ENCODE data around the gene CCN5. TPM values are rescaled to one million over a fixed set of nuclear protein-coding genes. Genes with fewer than 3 reads are reported as not detected.

CCN5 gene
- total and polyA plus RNA-seq, 2 of the 13 experiments (the other 11 are each of a cell fraction or from before 2014, with no cell fraction given), result 0.12 TPM; not detected in 1

DNA sequence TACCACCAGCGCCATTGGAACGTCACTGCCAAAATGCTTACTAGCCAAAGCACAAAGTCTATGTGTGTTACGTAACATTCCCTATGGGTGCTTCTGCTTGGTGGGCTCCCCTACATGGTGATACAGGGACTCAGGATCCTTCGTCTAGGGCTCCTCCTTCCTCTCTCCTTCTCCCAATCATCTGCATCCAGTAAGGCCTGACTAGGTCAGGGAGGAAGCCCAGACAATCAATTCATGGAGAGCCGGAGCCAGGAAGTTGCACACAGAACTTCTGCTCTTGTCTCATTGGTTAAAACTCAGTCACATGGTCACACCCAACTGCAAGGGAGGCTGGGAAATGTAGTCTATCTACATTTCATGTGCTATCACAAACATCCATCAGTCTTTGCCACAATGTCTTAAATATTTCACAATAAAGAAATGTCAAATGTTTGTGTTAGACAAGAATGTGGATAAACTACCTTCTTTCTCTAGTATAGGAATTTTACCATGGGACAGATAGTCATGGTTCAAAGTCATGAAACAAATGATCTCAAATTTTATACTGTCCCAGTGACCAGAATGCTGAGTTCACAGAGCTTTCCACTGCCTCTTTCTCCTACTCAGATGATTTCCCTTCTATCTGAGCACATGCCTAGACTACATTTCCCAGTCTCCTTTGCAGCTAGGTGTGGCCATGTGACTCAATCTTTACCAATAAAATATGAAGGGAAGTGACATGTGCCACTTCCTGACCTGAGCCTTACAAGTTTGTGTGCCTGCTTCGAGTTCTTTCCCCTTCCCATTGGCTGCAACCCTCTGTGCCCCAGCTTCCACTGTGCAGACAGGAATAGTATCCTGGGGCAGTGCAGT is 21.2 kb downstream of the CCN5 start:
- Histone ChIP-seq H3K4me3 (replicated peaks in 1 of 3; ENCODE audit: insufficient read depth in 1 of 3, low read depth in 2 of 3, low read length in 3 of 3) (peak overlapping the region in 2 of 3 experiments; percentile 29 to 39; a peak in 2 of 6 replicates), H3K27ac (ENCODE audit: extremely low read length, insufficient read depth, low read length) (no peak overlapping the region), H3K36me3 (replicated peaks in 1 of 2; ENCODE audit: control insufficient read depth in 1 of 2, insufficient read depth in 2 of 2, low read length in 2 of 2) (no peaks in the 10 kb centered on the region), H3K79me2 (ENCODE audit: insufficient read depth, low read length) (no peaks in the 10 kb centered on the region), H3K27me3 (ENCODE audit: control insufficient read depth in 1 of 2, insufficient read depth in 2 of 2, low read length in 2 of 2) (no peaks in the 10 kb centered on the region), H3K9ac (ENCODE audit: insufficient read depth, low read depth, low read length) (no peak overlapping the region), H2AFZ (ENCODE audit: low read length) (peak overlapping the region; percentile 58), H3K4me2 (ENCODE audit: low read depth, low read length) (peak overlapping the region; percentile 64), H4K20me1 (ENCODE audit: insufficient read depth, low read length) (no peaks in the 10 kb centered on the region), H3K9me3 (ENCODE audit: low read length) (peaks cover 8% of the 10 kb centered on the region), H3K4me1 (ENCODE audit: insufficient read depth, low read length) (peaks cover 14% of the 10 kb centered on the region)
- ChIA-PET CTCF (ENCODE audit: low intra/inter-chr PET ratio, low total read pairs) (interaction anchor here (5.5 kb wide), 1 partner anchor 51 kb away, joined by 170 read pairs; no protein-coding TSS in a partner anchor), POLR2A (interaction anchor here (1.0 kb wide), 1 partner anchor 11 kb away, joined by 3 read pairs; no protein-coding TSS in a partner anchor)
- intact Hi-C loops (cut with micrococcal nuclease; ENCODE audit: unreplicated experiment), result no loop called here
- in situ Hi-C loops (cut with HindIII; ENCODE audit: extremely low pct_ligation_motif_present, low pct_unique_long_range_greater_than_20kb), result no loop called here
- 13% methylated on average over 6 of the region's 6 CpGs for WGBS (ENCODE audit: low lambda C conversion rate)
- no TSS peak for BruUV-seq (replicated peaks)
- DNase-seq (ENCODE audit: low spot score) (peak; percentile 96), ATAC-seq (peak; percentile 89), FAIRE-seq (peak; percentile 98)
- TF ChIP-seq NBN (conservative IDR thresholded peaks at IDR 0.05) (no peak), AHR (CRISPR knock-in tag; IDR thresholded peaks at IDR 0.05) (0 out of 2 replicates have a peak, but pooled peaks have one; percentile 43), ZNF570 (CRISPR knock-in tag; IDR thresholded peaks at IDR 0.05; ENCODE audit: borderline replicate concordance) (no peak), SOX13 (IDR thresholded peaks at IDR 0.05) (no peak), SOX13 (CRISPR knock-in tag; conservative IDR thresholded peaks at IDR 0.05 in 1 of 2, IDR thresholded peaks at IDR 0.05 in 1 of 2) (peak in 1 of 2 experiments; percentile 45; a peak in 2 of 4 replicates), ZNF549 (CRISPR knock-in tag; IDR thresholded peaks at IDR 0.05) (no peak), SRSF4 (IDR thresholded peaks at IDR 0.05; ENCODE audit: low read depth, low read length, poor library complexity, severe bottlenecking) (no peak), SP5 (CRISPR knock-in tag; IDR thresholded peaks at IDR 0.05; ENCODE audit: borderline replicate concordance, low read depth) (no peak), SMAD9 (CRISPR knock-in tag; IDR thresholded peaks at IDR 0.05) (no peak), ZNF790 (CRISPR knock-in tag; IDR thresholded peaks at IDR 0.05; ENCODE audit: borderline replicate concordance) (no peak), MIER3 (CRISPR knock-in tag; IDR thresholded peaks at IDR 0.05; ENCODE audit: borderline replicate concordance) (peak; percentile 55; the same call in 1 of the 2 replicates), PHF20 (CRISPR knock-in tag; IDR thresholded peaks at IDR 0.05) (peak; percentile 62), ZNF629 (CRISPR knock-in tag; conservative IDR thresholded peaks at IDR 0.05) (no peak), GABPA (IDR thresholded peaks at IDR 0.05; ENCODE audit: low read depth, low read length) (peak; percentile 53; the same call in 1 of the 2 replicates), GABPA (CRISPR knock-in tag; IDR thresholded peaks at IDR 0.05; ENCODE audit: low read depth) (peak; percentile 92), ZBTB42 (CRISPR knock-in tag; IDR thresholded peaks at IDR 0.05) (no peak), ZNF235 (CRISPR knock-in tag; IDR thresholded peaks at IDR 0.05; ENCODE audit: borderline replicate concordance) (no peak), GTF3A (CRISPR knock-in tag; conservative IDR thresholded peaks at IDR 0.05) (no peak), HDAC2 (CRISPR knock-in tag; IDR thresholded peaks at IDR 0.05) (peak; percentile 64), TEAD3 (CRISPR knock-in tag; optimal IDR thresholded peaks at IDR 0.05; ENCODE audit: borderline replicate concordance) (peak; percentile 80), ZNF547 (CRISPR knock-in tag; IDR thresholded peaks at IDR 0.05) (no peak)
- TF ChIP-seq, protein P1, sequence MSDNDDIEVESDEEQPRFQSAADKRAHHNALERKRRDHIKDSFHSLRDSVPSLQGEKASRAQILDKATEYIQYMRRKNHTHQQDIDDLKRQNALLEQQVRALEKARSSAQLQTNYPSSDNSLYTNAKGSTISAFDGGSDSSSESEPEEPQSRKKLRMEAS (IDR thresholded peaks at IDR 0.05), result peak; percentile 48; the same call in 1 of the 2 replicates
- TF ChIP-seq, protein P2, sequence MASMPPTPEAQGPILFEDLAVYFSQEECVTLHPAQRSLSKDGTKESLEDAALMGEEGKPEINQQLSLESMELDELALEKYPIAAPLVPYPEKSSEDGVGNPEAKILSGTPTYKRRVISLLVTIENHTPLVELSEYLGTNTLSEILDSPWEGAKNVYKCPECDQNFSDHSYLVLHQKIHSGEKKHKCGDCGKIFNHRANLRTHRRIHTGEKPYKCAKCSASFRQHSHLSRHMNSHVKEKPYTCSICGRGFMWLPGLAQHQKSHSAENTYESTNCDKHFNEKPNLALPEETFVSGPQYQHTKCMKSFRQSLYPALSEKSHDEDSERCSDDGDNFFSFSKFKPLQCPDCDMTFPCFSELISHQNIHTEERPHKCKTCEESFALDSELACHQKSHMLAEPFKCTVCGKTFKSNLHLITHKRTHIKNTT (CRISPR knock-in tag; IDR thresholded peaks at IDR 0.05), result no peak
- TF ChIP-seq, protein P3, sequence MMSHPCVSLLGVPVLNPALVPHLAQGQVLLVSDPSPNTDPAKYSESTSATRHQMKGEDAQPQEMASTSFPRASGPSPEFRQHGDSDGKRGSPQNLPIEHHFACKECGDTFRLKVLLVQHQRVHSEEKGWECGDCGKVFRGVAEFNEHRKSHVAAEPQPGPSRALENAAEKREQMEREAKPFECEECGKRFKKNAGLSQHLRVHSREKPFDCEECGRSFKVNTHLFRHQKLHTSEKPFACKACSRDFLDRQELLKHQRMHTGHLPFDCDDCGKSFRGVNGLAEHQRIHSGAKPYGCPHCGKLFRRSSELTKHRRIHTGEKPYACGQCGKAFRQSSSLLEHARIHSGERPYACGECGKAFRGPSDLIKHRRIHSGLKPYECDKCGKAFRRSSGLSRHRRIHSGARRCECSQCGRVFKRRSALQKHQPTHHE (CRISPR knock-in tag; IDR thresholded peaks at IDR 0.05; ENCODE audit: borderline replicate concordance), result no peak
